ENCODE measurements around the gene SUFU. TPM values are rescaled to one million over a fixed set of nuclear protein-coding genes. Genes with fewer than 3 reads are reported as not detected.
"Not testable (repeated sequence)": the region's sequence is repeated elsewhere in the genome, so short reads cannot be mapped to it uniquely, and the experiment has no call there.

SUFU gene
- total RNA-seq, 1 experiment from 2014 or later, result 2.4 TPM

GRCh38 chr10:102476466-102477141 lies 27.2 kb upstream of the SUFU start:
- peak; percentile 45 for DNase-seq (ENCODE audit: low spot score)
- in situ Hi-C loops (cut with HindIII; ENCODE audit: low sequenced_read_pairs), result no loop called here

GRCh38 chr10:102479651-102480050 lies 24.1 kb upstream of the SUFU start:
- in situ Hi-C loops (cut with HindIII; ENCODE audit: low sequenced_read_pairs), result loop anchor here (5.0 kb wide), 1 partner anchor 252 kb away; the partner anchor contains the start of gene ELOVL3
- no peak for DNase-seq (ENCODE audit: low spot score)

- no peak for DNase-seq (ENCODE audit: low spot score)
- in situ Hi-C loops (cut with HindIII; ENCODE audit: low sequenced_read_pairs), result loop anchor here (5.0 kb wide), 1 partner anchor 253 kb away; the partner anchor contains the start of gene ELOVL3
These were observed 23.4 kb upstream of the SUFU start for GRCh38 chr10:102480396-102480795.

- DNase-seq (ENCODE audit: low spot score), result no peak
- in situ Hi-C loops (cut with HindIII; ENCODE audit: low sequenced_read_pairs), result loop anchor here (5.0 kb wide), 1 partner anchor 257 kb away; the partner anchor contains the start of gene ELOVL3
These were observed 19.8 kb upstream of the SUFU start for GRCh38 chr10:102484021-102484420.

- no peak for DNase-seq (ENCODE audit: low spot score)
- in situ Hi-C loops (cut with HindIII; ENCODE audit: low sequenced_read_pairs), result no loop called here
These were observed 18.5 kb upstream of the SUFU start for GRCh38 chr10:102485093-102485784.

GRCh38 chr10:102491136-102491535 lies 12.6 kb upstream of the SUFU start:
- DNase-seq (ENCODE audit: low spot score), result peak; percentile 86
- in situ Hi-C loops (cut with HindIII; ENCODE audit: low sequenced_read_pairs), result no loop called here

- no peak for DNase-seq (ENCODE audit: low spot score)
- in situ Hi-C loops (cut with HindIII; ENCODE audit: low sequenced_read_pairs), result no loop called here
These were observed 11.3 kb upstream of the SUFU start for GRCh38 chr10:102492344-102492939.

- DNase-seq (ENCODE audit: low spot score), result peak; percentile 69
These were observed 10.8 kb upstream of the SUFU start for GRCh38 chr10:102492983-102493382.

GRCh38 chr10:102493771-102494170 lies 10.0 kb upstream of the SUFU start:
- in situ Hi-C loops (cut with HindIII; ENCODE audit: low sequenced_read_pairs), result no loop called here
- DNase-seq (ENCODE audit: low spot score), result no peak

More at GRCh38 chr10:102492983-102493382, 10.8 kb upstream of the SUFU start:
- in situ Hi-C loops (cut with HindIII; ENCODE audit: low sequenced_read_pairs), result no loop called here

- no peak for DNase-seq (ENCODE audit: low spot score)
- in situ Hi-C loops (cut with HindIII; ENCODE audit: low sequenced_read_pairs), result no loop called here
These were observed 6.2 kb upstream of the SUFU start for GRCh38 chr10:102497545-102497944.

GRCh38 chr10:102499356-102499755 lies 4.4 kb upstream of the SUFU start:
- in situ Hi-C loops (cut with HindIII; ENCODE audit: low sequenced_read_pairs), result no loop called here
- DNase-seq (ENCODE audit: low spot score), result no peak

- DNase-seq (ENCODE audit: low spot score), result not testable (repeated sequence)
- in situ Hi-C loops (cut with HindIII; ENCODE audit: low sequenced_read_pairs), result loop anchor here (10.0 kb wide), 1 partner anchor 104 kb away; no protein-coding TSS in a partner anchor
These were observed 3.1 kb upstream of the SUFU start for GRCh38 chr10:102500686-102501085.

- no peak for DNase-seq (ENCODE audit: low spot score)
- in situ Hi-C loops (cut with HindIII; ENCODE audit: low sequenced_read_pairs), result loop anchor here (10.0 kb wide), 1 partner anchor 103 kb away; no protein-coding TSS in a partner anchor
These were observed 2.4 kb upstream of the SUFU start for GRCh38 chr10:102501201-102502028.

- in situ Hi-C loops (cut with HindIII; ENCODE audit: low sequenced_read_pairs), result loop anchor here (10.0 kb wide), 1 partner anchor 103 kb away; no protein-coding TSS in a partner anchor
- DNase-seq (ENCODE audit: low spot score), result peak; percentile 100
These were observed 1.8 kb upstream of the SUFU start for GRCh38 chr10:102502029-102502336.

- DNase-seq (ENCODE audit: low spot score), result peak; percentile 100
- in situ Hi-C loops (cut with HindIII; ENCODE audit: low sequenced_read_pairs), result loop anchor here (10.0 kb wide), 1 partner anchor 102 kb away; no protein-coding TSS in a partner anchor
These were observed 1.2 kb upstream of the SUFU start, which contains the start of gene ACTR1A for GRCh38 chr10:102502337-102503151. ACTR1A (minus strand) TSS chr10:102502712; CDS start chr10:102502647, 65 bp downstream.

- peak; percentile 25 for DNase-seq (ENCODE audit: low spot score)
These were observed 605 bp downstream of the SUFU start for GRCh38 chr10:102504179-102504975.

GRCh38 chr10:102504976-102505300 lies 1.2 kb downstream of the SUFU start:
- DNase-seq (ENCODE audit: low spot score), result no peak
- in situ Hi-C loops (cut with HindIII; ENCODE audit: low sequenced_read_pairs), result loop anchor here (5.0 to 10.0 kb wide), 2 partner anchors 72 to 100 kb away; no protein-coding TSS in a partner anchor

More at GRCh38 chr10:102504179-102504975, 605 bp downstream of the SUFU start:
- in situ Hi-C loops (cut with HindIII; ENCODE audit: low sequenced_read_pairs), result loop anchor here (10.0 kb wide), 1 partner anchor 100 kb away; no protein-coding TSS in a partner anchor

All from G401 (cell line).